ENCODE results near the gene GLUL. TPM values are rescaled to one million over a fixed set of nuclear protein-coding genes. Genes with fewer than 3 reads are reported as not detected.

The GLUL gene
- total RNA-seq, 2 donors from 2014 or later: 381 to 632 TPM

GRCh38 chr1:182394055-182394775, 2.6 kb upstream of the GLUL start:
- no peaks in the 10 kb centered on the region for H3K9me3 ChIP-seq
- peak overlapping the region; percentile 2 to 60 for H3K27ac ChIP-seq
- no peak overlapping the region for H3K4me3 ChIP-seq
- peaks cover 0 to 18% of the 10 kb centered on the region in 2 donors for H3K4me1 ChIP-seq
- H3K36me3 ChIP-seq: no peaks in the 10 kb centered on the region
- DNase-seq (ENCODE audit: low spot score): peak; percentile 66
- H3K27me3 ChIP-seq: no peaks in the 10 kb centered on the region
- TF ChIP-seq CTCF (IDR thresholded peaks at IDR 0.05): no peak

- Histone ChIP-seq H3K4me3 (peak overlapping the region; percentile 76 to 87), H3K36me3 (peaks cover 15% of the 10 kb centered on the region), H3K27me3 (no peaks in the 10 kb centered on the region), H3K9me3 (no peaks in the 10 kb centered on the region), H3K4me1 (peaks cover 0 to 36% of the 10 kb centered on the region in 2 donors), H3K27ac (peak overlapping the region; percentile 98 to 99)
- DNase-seq (ENCODE audit: low spot score): peak; percentile 62
- no peak for TF ChIP-seq CTCF (IDR thresholded peaks at IDR 0.05)
Observed at GRCh38 chr1:182392050-182393028, 749 bp upstream of the GLUL start.

- Histone ChIP-seq H3K4me1 (peaks cover 0 to 38% of the 10 kb centered on the region in 2 donors), H3K27ac (peak overlapping the region; percentile 98 to 99), H3K27me3 (no peaks in the 10 kb centered on the region), H3K4me3 (peak overlapping the region; percentile 76 to 87), H3K9me3 (no peaks in the 10 kb centered on the region), H3K36me3 (peaks cover 28% of the 10 kb centered on the region)
- TF ChIP-seq CTCF (IDR thresholded peaks at IDR 0.05): no peak
- no peak for DNase-seq (ENCODE audit: low spot score)
Observed at GRCh38 chr1:182391028-182391361, 595 bp downstream of the GLUL start.

GRCh38 chr1:182389619-182390047, 2.0 kb downstream of the GLUL start:
- H3K27me3 ChIP-seq: no peaks in the 10 kb centered on the region
- DNase-seq (ENCODE audit: low spot score): no peak
- no peak for TF ChIP-seq CTCF (IDR thresholded peaks at IDR 0.05)
- peak overlapping the region; percentile 98 to 99 for H3K27ac ChIP-seq
- peaks cover 42% of the 10 kb centered on the region for H3K36me3 ChIP-seq
- H3K4me1 ChIP-seq: peaks cover 2 to 45% of the 10 kb centered on the region in 2 donors
- peak overlapping the region; percentile 76 to 87 for H3K4me3 ChIP-seq
- H3K9me3 ChIP-seq: no peaks in the 10 kb centered on the region

- H3K27ac ChIP-seq: peak overlapping the region; percentile 98 to 99
- no peak for TF ChIP-seq CTCF (IDR thresholded peaks at IDR 0.05)
- peaks cover 52% of the 10 kb centered on the region for H3K36me3 ChIP-seq
- peak overlapping the region; percentile 76 to 87 for H3K4me3 ChIP-seq
- DNase-seq (ENCODE audit: low spot score): no peak
- H3K4me1 ChIP-seq: peaks cover 2 to 45% of the 10 kb centered on the region in 2 donors
- no peaks in the 10 kb centered on the region for H3K27me3 ChIP-seq
- H3K9me3 ChIP-seq: no peaks in the 10 kb centered on the region
Observed at GRCh38 chr1:182388392-182389134, 3.0 kb downstream of the GLUL start.

Measured in right atrium auricular region (tissue), 2 donors.